ENCODE results near the gene UNKL.

DNA sequence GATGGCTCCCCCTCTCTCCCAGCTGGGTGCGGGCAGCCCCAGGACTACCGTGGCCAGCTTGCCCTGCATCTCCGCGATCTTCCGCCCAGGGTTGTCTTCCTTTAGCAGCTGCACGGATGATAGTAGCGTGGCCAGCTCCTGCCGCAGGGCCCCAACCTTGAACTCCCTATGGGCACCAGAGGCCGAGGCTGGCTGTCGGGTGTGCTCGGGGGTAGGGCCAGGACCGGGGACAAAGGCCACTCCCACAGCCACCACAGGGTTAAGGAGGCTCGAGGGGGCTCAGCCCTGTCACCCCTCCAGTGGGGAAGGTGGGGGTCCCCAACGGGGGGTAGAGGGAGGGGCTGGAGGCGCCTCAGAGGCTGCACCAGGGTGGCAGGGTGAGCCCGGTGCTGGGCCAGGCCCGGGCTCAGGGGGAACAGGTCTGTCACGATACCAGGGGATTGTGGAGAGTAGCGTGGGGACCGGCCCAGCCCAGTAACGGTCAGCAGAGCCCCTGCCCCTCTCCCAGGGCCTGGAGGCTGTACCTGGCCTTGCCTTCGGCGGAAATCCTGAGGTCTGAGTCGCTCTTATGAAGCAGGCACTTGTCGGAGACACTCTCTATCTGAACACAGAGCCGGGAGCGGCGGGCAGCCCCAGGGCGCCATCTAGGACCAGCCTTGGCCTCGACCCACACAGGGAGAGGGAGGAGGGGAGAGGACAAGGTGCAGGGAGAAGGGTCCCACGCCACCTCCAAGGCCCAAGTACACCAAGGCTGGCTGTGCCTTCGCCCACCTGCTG lies 21.6 kb upstream of the UNKL start:
- TF ChIP-seq EZH2 (IDR thresholded peaks at IDR 0.05; ENCODE audit: borderline replicate concordance, low read depth, low read length, severe bottlenecking) = no peak
- TF ChIP-seq, protein P1, sequence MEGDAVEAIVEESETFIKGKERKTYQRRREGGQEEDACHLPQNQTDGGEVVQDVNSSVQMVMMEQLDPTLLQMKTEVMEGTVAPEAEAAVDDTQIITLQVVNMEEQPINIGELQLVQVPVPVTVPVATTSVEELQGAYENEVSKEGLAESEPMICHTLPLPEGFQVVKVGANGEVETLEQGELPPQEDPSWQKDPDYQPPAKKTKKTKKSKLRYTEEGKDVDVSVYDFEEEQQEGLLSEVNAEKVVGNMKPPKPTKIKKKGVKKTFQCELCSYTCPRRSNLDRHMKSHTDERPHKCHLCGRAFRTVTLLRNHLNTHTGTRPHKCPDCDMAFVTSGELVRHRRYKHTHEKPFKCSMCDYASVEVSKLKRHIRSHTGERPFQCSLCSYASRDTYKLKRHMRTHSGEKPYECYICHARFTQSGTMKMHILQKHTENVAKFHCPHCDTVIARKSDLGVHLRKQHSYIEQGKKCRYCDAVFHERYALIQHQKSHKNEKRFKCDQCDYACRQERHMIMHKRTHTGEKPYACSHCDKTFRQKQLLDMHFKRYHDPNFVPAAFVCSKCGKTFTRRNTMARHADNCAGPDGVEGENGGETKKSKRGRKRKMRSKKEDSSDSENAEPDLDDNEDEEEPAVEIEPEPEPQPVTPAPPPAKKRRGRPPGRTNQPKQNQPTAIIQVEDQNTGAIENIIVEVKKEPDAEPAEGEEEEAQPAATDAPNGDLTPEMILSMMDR (IDR thresholded peaks at IDR 0.05; ENCODE audit: borderline replicate concordance, extremely low read depth, low read length, poor library complexity, severe bottlenecking) = no peak
